Lower lobe of right lung (tissue), 2 donors: ENCODE data around the gene USP15. TPM values are rescaled to one million over a fixed set of nuclear protein-coding genes. Genes with fewer than 3 reads are reported as not detected.

ENCODE experiments used
- ATAC-seq, 2 donors: fragments of 200-7000 bp; cut with Tn5 transposase; one replicate each; pipeline ENCODE4 v1.9.1; 2020 to 2022; ENCODE audit warnings: mild to moderate bottlenecking in 2 of 2, moderate library complexity in 2 of 2
- DNase-seq: peaks from one replicate; pipeline ENCODE4 v3.0.0-alpha.2; 2020
- H3K27ac ChIP-seq: fragments of 200-600 bp; one replicate; pipeline ENCODE4 v1.8.0; 2022
- H3K27me3 ChIP-seq: fragments of 200-600 bp; one replicate; pipeline ENCODE4 v1.8.0; 2022; ENCODE audit warnings: low read depth
- H3K36me3 ChIP-seq: fragments of 200-600 bp; one replicate; pipeline ENCODE4 v1.8.0; 2022; ENCODE audit warnings: mild to moderate bottlenecking
- H3K4me1 ChIP-seq: fragments of 200-600 bp; one replicate; pipeline ENCODE4 v1.8.0; 2022
- H3K4me3 ChIP-seq: fragments of 200-600 bp; one replicate; pipeline ENCODE4 v1.8.0; 2022; ENCODE audit warnings: mild to moderate bottlenecking
- H3K9me3 ChIP-seq: fragments of 200-600 bp; one replicate; pipeline ENCODE4 v1.8.0; 2022
- CTCF ChIP-seq: fragments of 200-600 bp; IDR thresholded peaks from one replicate; pipeline ENCODE4 v1.8.0; 2022; ENCODE audit warnings: antibody characterized with exemption, mild to moderate bottlenecking
- intact Hi-C: fragments of 100-400 bp; cut with DNase I; formaldehyde crosslinking; loops from one replicate; pipeline ENCODE4 v1.11.0; 2022
- total RNA-seq: library from RNA; stranded (reverse); fragmentation: NEBNext Ultra II Directional; extraction: Animal tissue kit (Norgen Biotek cat#: 25700); gene quantifications from one replicate; pipeline ENCODE4 v1.2.1, GENCODE V29; 2021
- donor health status: DM: no; HTN: yes; CAD: no; lungs with severe emphysema.

The USP15 gene
- total RNA-seq, 1 donor from 2014 or later, result 91.9 TPM

DNA sequence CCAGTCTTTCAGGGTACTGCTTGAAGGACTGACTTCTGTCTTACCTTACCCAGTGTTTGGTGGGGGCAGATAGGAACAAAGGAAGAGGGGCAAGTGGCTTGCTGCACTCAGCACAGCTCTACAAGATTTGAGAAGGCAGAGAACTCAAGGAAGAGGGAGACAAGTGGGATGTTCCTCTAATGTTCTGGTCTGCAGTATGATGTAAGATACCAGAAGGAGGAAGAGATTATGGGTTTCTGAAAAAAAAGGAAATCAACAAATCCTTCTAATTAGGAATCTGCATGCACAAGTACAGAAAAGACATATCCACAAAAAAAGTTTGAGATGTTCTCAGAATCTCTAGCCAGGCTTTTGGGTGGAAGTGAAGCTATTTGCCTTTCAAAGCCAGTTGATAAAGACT lies 37.1 kb downstream of the USP15 start:
- intact Hi-C loops, result no loop called here
- TF ChIP-seq CTCF, result no peak
- Histone ChIP-seq H3K36me3 (peaks cover 25% of the 10 kb centered on the region), H3K9me3 (peaks cover 6% of the 10 kb centered on the region), H3K27ac (no peak overlapping the region), H3K4me3 (no peak overlapping the region), H3K27me3 (no peaks in the 10 kb centered on the region), H3K4me1 (peaks cover 11% of the 10 kb centered on the region)
- peak; percentile 64 to 69 for ATAC-seq
- DNase-seq, result no peak

DNA sequence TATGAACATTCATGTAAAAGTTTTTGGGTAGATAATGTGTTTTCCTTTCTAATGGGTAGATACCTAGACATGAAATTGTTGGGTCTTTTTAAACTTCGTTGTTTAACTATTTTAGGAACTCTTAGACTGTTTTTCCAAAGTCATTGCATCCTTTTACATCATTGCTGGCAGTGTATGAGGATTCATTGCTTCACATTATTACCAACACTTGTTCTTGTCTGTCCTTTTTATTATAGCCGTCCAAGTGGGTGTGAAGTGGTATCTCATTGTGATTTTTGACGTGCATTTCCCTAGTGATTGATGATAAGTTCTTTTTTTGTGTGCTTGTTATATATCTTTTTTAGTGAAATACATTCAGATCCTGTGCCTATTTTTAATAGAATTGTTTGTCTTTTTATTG lies 39.4 kb downstream of the USP15 start:
- intact Hi-C loops, result no loop called here
- DNase-seq (no peak), ATAC-seq (no peak)
- H3K27ac ChIP-seq, result no peak overlapping the region
- H3K36me3 ChIP-seq, result peaks cover 39% of the 10 kb centered on the region
- no peaks in the 10 kb centered on the region for H3K27me3 ChIP-seq
- peaks cover 6% of the 10 kb centered on the region for H3K9me3 ChIP-seq
- no peaks in the 10 kb centered on the region for H3K4me1 ChIP-seq
- no peak for TF ChIP-seq CTCF
- no peak overlapping the region for H3K4me3 ChIP-seq

DNA sequence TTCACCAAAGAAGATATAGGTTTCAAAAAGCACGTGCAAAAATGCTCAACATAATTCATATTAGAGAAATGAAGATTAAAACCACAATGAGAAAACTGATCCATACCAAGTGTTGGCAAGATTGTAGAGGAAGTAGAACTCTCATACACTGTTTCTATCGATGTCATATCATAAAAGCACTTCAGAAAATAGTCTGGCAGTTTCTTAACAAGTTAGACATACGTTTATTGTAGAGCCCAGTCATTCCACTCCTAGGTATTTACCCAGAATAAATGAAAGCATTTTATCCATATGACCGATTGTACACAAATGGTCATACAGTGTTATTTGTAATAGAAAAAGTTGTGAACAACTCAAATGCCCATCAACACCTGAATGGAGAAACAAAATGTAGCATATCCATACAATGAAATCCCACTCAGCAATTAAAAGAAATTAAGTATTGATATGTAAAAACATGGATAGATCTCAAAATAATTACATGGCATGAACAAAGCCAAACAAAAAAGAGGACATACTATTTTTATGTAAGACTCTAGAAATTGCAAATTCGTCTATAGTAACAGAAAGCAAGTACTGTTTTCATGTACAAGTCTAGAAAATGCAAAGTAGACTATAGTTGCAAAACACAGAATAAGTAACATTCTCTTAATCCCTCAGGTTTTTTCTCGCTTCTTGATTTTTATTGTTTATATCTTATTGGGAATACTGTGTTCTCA lies 41.0 kb downstream of the USP15 start:
- Histone ChIP-seq H3K36me3 (peaks cover 40% of the 10 kb centered on the region), H3K27me3 (no peaks in the 10 kb centered on the region), H3K4me1 (no peaks in the 10 kb centered on the region), H3K9me3 (peaks cover 6% of the 10 kb centered on the region), H3K4me3 (no peak overlapping the region), H3K27ac (no peak overlapping the region)
- ATAC-seq (no peak), DNase-seq (no peak)
- no peak for TF ChIP-seq CTCF
- intact Hi-C loops, result no loop called here

DNA sequence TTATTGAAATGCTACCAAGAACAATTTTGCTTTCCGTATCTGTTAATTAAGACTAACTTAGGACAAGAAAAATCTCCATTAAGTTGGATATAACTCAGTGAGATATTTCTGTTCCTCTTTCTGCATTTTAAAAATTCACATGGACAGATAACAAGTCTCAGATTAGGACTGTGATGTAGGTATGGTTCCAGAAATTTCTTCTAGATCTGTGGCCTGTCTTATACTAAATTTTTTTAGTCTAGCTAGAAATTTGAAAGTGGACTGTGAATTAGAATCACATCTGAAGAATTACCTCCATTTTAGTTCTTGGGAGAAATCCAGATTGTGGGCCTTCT lies 41.6 kb downstream of the USP15 start:
- Histone ChIP-seq H3K9me3 (peaks cover 6% of the 10 kb centered on the region), H3K4me3 (no peak overlapping the region), H3K27me3 (no peaks in the 10 kb centered on the region), H3K27ac (no peak overlapping the region), H3K36me3 (peaks cover 44% of the 10 kb centered on the region), H3K4me1 (no peaks in the 10 kb centered on the region)
- DNase-seq (no peak), ATAC-seq (no peak)
- no peak for TF ChIP-seq CTCF
- intact Hi-C loops, result no loop called here

DNA sequence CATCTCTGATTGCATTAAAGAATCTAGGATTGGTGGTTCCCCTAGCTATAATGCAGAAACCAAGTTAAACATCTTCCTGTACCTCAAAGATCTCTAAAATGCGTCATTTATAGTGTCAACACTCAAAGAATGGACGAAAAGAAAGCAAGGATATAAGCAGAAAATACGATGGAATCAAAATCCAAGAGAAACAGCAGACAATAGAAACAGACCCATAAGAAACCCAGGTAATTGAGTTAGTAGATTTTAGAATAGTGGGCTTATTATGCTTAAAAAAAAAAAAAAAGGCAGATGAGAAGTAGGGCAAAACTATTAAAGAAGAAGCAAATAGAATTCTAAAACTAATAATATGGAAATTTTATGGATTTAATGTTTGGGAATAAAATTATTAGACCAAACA lies 44.4 kb downstream of the USP15 start:
- intact Hi-C loops, result no loop called here
- no peak for ATAC-seq
- Histone ChIP-seq H3K9me3 (no peaks in the 10 kb centered on the region), H3K4me3 (no peak overlapping the region), H3K36me3 (peaks cover 49% of the 10 kb centered on the region), H3K27me3 (no peaks in the 10 kb centered on the region), H3K27ac (no peak overlapping the region), H3K4me1 (no peaks in the 10 kb centered on the region)
- no peak for TF ChIP-seq CTCF
- no peak for DNase-seq
